Spleen (tissue), 11 donors: Measurements from ENCODE around the gene ENTR1. TPM values are rescaled to one million over a fixed set of nuclear protein-coding genes. Genes with fewer than 3 reads are reported as not detected.
A peak's percentile ranks its signal among the peaks of the same experiment; 100 is the strongest.

Experiments
- DNase-seq: peaks from one replicate; pipeline ENCODE4 v3.0.0-alpha.2; 2020
- H3K27ac ChIP-seq, 8 donors: fragments of 200-600 bp; sonication (generic) in 7 of 8; 1 replicate in 4 of 8; 2 replicates in 4 of 8; pipeline versions ENCODE4 v1.5.0 to v1.8.0; 2016 to 2021; ENCODE audit warnings: inconsistent platforms in 4 of 8, mild to moderate bottlenecking in 4 of 8, moderate library complexity in 1 of 8
- H3K27me3 ChIP-seq, 7 donors: fragments of 200-600 bp; sonication (generic) in 6 of 7; replicated peaks in 1 of 7; 1 replicate in 4 of 7; 2 replicates in 3 of 7; pipeline versions ENCODE4 v1.5.0 to v1.8.0; 2016 to 2021; ENCODE audit warnings: inconsistent platforms in 3 of 7, mild to moderate bottlenecking in 1 of 7
- H3K36me3 ChIP-seq, 6 donors: fragments of 200-600 bp; sonication (generic) in 5 of 6; 1 replicate in 4 of 6; 2 replicates in 2 of 6; pipeline versions ENCODE4 v1.5.0 to v1.8.0; 2016 to 2021; ENCODE audit warnings: inconsistent platforms in 2 of 6
- H3K4me1 ChIP-seq, 6 donors: fragments of 200-600 bp; sonication (generic) in 5 of 6; 1 replicate in 3 of 6; 2 replicates in 3 of 6; pipeline versions ENCODE4 v1.5.0 to v1.8.0; 2016 to 2021; ENCODE audit warnings: inconsistent platforms in 3 of 6
- H3K4me3 ChIP-seq, 8 donors: fragments of 200-600 bp; sonication (generic) in 7 of 8; 1 replicate in 4 of 8; 2 replicates in 4 of 8; pipeline versions ENCODE4 v1.5.0 to v1.8.0; 2016 to 2021; ENCODE audit warnings: inconsistent platforms in 4 of 8, mild to moderate bottlenecking in 4 of 8, moderate library complexity in 2 of 8
- H3K9me3 ChIP-seq, 8 donors: fragments of 200-600 bp; sonication (generic) in 7 of 8; 1 replicate in 4 of 8; 2 replicates in 4 of 8; pipeline versions ENCODE4 v1.5.0 to v1.8.0; 2016 to 2021; ENCODE audit warnings: inconsistent platforms in 4 of 8
- POLR2A ChIP-seq, 3 donors: fragments of 450-650 bp; IDR thresholded peaks; one replicate each; pipeline ENCODE4 v1.5.1; 2017; ENCODE audit warnings: antibody characterized with exemption in 3 of 3, mild to moderate bottlenecking in 1 of 3
- POLR2AphosphoS5 ChIP-seq, 3 donors: sonication (generic); formaldehyde crosslinking; IDR thresholded peaks; one replicate each; pipeline ENCODE4 v1.5.1; 2017; ENCODE audit warnings: antibody characterized with exemption in 3 of 3
- WGBS, 5 donors: extraction: QIAGEN DNeasy Blood & Tissue Kit in 3 of 5; methylation state at CpG; one replicate each; pipeline versions ENCODE4 v1.1.5 to v1.1.7; 2013 to 2018; 5-methylcytosine and 5-hydroxymethylcytosine counted together
- intact Hi-C: fragments of 100-400 bp; cut with DNase I; formaldehyde crosslinking; loops from one replicate; pipeline ENCODE4 v1.15.0; 2023; ENCODE audit warnings: low total_unique reads
- polyA plus RNA-seq, 3 donors: library from polyadenylated mRNA; stranded (reverse); fragments of 200-250 nt; gene quantifications; one replicate each; pipeline ENCODE4 v1.2.1, GENCODE V29; 2013
- total RNA-seq, 7 donors: library from RNA; depleted of rRNA in 3 of 7; stranded (reverse); fragments of >200 nt in 3 of 7; fragmentation: NEBNext Ultra II Directional in 4 of 7; extraction: Animal tissue kit (Norgen Biotek cat#: 25700) in 4 of 7; gene quantifications; one replicate each; pipeline versions ENCODE4 v1.1.0 to v1.2.1, GENCODE V29; 2016 to 2021
- TF ChIP-seq, protein P1 (sequence below), 11 experiments: fragments of 200-600 bp in 7 of 11; fragments of 450-650 bp in 4 of 11; sonication (generic) in 4 of 11; IDR thresholded peaks in 8 of 11; conservative IDR thresholded peaks in 3 of 11; 1 replicate in 7 of 11; 2 replicates in 4 of 11; pipeline versions ENCODE4 v1.4.0 to v1.8.0; 2016 to 2021; ENCODE audit warnings: antibody characterized with exemption in 11 of 11, inconsistent platforms in 4 of 11, mild to moderate bottlenecking in 1 of 11
- donor health status: healthy with polysubstance abuse.
- donor health status: DM: no; HTN: no; CAD: no; lungs with moderate emphysema.
- donor health status: DM: no; HTN: no; CAD: no.
- donor health status: Bipolar disorder and iron deficiency.
- donor health status: healthy.
- donor health status: DM: no; HTN: no; CAD: no.
- donor health status: DM: yes; HTN: yes; CAD: no.

ENTR1 gene
- total and polyA plus RNA-seq, 10 donors = 38.5 to 78.5 (median 61.0) TPM

DNA sequence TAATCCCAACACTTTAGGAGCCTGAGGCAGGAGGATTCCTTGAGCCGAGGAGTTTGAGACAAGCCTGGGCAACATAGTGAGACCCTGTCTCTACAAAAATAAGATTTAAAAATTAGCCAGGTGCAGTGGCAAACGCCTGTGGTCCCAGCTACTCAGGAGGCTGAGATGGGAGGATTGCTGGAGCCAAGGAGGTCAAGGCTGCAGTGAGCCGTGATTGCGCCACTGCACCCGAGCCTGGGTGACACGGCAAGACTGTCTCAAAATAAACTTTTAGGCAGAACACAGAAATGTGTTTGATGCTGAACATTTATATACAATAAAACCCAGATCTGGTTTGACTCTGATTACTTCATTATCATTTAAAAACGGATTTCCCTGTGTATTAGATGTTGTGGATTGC is 4.9 kb downstream of the ENTR1 start:
- intact Hi-C loops = no loop called here
- peaks cover 0 to 63% (median 37%) of the 10 kb centered on the region in 6 donors for H3K36me3 ChIP-seq
- peak overlapping the region in 4 of 8 donors; percentile 28 to 87 (median 74) for H3K27ac ChIP-seq
- H3K27me3 ChIP-seq = no peaks in the 10 kb centered on the region
- no peaks in the 10 kb centered on the region for H3K9me3 ChIP-seq
- DNase-seq = no peak
- H3K4me3 ChIP-seq = no peak overlapping the region
- TF ChIP-seq, protein P1, sequence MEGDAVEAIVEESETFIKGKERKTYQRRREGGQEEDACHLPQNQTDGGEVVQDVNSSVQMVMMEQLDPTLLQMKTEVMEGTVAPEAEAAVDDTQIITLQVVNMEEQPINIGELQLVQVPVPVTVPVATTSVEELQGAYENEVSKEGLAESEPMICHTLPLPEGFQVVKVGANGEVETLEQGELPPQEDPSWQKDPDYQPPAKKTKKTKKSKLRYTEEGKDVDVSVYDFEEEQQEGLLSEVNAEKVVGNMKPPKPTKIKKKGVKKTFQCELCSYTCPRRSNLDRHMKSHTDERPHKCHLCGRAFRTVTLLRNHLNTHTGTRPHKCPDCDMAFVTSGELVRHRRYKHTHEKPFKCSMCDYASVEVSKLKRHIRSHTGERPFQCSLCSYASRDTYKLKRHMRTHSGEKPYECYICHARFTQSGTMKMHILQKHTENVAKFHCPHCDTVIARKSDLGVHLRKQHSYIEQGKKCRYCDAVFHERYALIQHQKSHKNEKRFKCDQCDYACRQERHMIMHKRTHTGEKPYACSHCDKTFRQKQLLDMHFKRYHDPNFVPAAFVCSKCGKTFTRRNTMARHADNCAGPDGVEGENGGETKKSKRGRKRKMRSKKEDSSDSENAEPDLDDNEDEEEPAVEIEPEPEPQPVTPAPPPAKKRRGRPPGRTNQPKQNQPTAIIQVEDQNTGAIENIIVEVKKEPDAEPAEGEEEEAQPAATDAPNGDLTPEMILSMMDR (IDR thresholded peaks at IDR 0.05 in 8 of 11, conservative IDR thresholded peaks at IDR 0.05 in 3 of 11) = no peak
- TF ChIP-seq POLR2AphosphoS5 (IDR thresholded peaks at IDR 0.05) (no peak), POLR2A (IDR thresholded peaks at IDR 0.05) (no peak)
- H3K4me1 ChIP-seq = peaks cover 21 to 78% (median 47%) of the 10 kb centered on the region in 6 donors
- WGBS, 5 donors = 79 to 90% (median 83%) methylated on average over 7 of the region's 7 CpGs

DNA sequence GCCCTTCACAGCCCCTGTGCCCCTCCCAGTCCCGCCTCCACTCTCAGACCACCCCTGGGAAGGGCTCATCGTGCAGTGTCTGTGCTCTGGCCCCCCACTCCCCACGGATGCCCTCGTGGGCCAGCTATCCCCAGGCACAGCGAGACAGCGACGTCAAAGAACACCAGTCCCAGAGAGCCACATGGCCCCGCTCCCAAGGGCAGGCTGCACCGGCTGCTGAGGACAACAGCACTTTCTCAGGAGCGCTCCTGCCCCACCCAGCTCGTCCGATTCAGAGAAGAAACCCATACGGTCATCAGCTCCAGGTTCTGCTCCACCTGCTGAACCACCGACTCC is 5.6 kb downstream of the ENTR1 start:
- Histone ChIP-seq H3K27ac (peak overlapping the region; percentile 16 to 87 (median 70)), H3K27me3 (no peaks in the 10 kb centered on the region), H3K9me3 (no peaks in the 10 kb centered on the region), H3K4me1 (peaks cover 22 to 81% (median 49%) of the 10 kb centered on the region in 6 donors), H3K36me3 (peaks cover 0 to 63% (median 37%) of the 10 kb centered on the region in 6 donors), H3K4me3 (peak overlapping the region in 1 of 8 donors; percentile 18)
- DNase-seq = peak; percentile 75
- TF ChIP-seq POLR2AphosphoS5 (IDR thresholded peaks at IDR 0.05) (peak in 2 of 3 donors; percentile 27 to 42), POLR2A (IDR thresholded peaks at IDR 0.05) (no peak)
- TF ChIP-seq, protein P1 (IDR thresholded peaks at IDR 0.05 in 8 of 11, conservative IDR thresholded peaks at IDR 0.05 in 3 of 11) = no peak
- WGBS, 5 donors = 68 to 87% (median 84%) methylated on average over 14 of the region's 14 CpGs
- intact Hi-C loops = no loop called here

DNA sequence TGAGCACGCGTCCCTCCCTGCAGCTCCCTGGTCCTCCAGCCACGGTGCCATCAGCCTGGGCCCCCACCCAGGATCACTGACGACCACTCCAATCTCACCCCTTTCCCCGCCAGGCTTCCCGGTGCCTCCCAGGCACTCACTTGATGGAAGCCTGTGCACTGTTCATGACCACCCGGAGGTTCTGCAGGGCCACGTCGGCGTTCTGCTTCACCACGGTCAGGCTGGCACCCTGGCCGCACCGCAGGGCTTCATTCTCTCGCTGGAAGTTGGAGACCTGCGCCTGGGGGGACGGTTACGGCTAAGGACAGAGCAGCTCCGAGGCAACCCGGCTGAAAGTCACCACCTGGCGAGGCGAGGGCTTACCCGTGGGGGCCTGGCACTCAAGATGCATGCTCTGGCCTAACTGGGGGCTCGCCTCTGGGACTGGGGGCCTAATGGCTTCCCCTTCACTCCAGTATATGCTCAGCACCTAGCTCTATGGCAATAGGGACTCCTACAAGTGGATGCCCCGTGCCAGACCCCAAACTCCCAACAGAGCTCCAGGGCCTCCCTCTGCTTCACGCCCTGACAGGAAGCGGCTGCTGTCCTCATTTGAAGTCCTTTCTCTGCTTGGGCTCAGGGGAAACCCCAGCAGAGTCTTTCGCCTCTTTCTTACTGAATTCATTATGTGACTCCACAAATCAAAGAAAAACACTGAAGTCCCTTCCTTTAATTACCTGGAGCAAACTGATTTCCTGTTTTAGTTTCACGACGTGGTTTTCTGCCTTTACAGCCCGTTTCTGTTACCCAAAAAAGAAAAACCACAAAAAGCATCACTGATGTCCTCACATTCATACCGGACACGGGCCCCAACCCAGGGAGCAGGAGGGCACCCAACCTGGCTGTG is 6.3 kb downstream of the ENTR1 start:
- no peaks in the 10 kb centered on the region for H3K27me3 ChIP-seq
- H3K4me1 ChIP-seq = peaks cover 19 to 81% (median 49%) of the 10 kb centered on the region in 6 donors
- 67 to 72% (median 71%) methylated on average over 24 to 32 of the region's 32 CpGs for WGBS, 5 donors
- TF ChIP-seq POLR2A (IDR thresholded peaks at IDR 0.05) (no peak), POLR2AphosphoS5 (IDR thresholded peaks at IDR 0.05) (peak in 1 of 3 donors; percentile 61)
- intact Hi-C loops = no loop called here
- H3K9me3 ChIP-seq = no peaks in the 10 kb centered on the region
- H3K4me3 ChIP-seq = peak overlapping the region in 1 of 8 donors; percentile 41
- peak overlapping the region; percentile 16 to 87 (median 70) for H3K27ac ChIP-seq
- DNase-seq = peak; percentile 80
- peaks cover 0 to 63% (median 37%) of the 10 kb centered on the region in 6 donors for H3K36me3 ChIP-seq

DNA sequence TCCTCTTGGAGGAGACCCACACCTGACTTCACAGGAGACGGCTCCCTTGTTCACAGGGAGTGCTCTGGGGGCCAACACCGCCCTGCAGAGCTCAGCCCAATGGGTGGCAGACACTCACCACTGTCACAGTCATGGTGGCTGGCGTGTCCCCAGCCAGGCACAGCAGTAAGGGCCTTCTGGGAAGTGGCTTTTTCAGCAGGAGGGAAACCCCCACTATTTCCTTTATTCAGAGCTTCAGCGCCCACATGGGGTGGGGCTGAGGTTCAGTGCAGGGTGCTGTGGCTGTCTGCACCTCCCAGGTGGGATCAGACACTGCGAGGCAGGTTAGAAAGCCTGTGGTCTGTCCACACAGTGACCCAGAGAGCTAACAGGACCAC is 6.9 kb downstream of the ENTR1 start:
- peaks cover 0 to 63% (median 37%) of the 10 kb centered on the region in 6 donors for H3K36me3 ChIP-seq

More for the DNA sequence above, 6.9 kb downstream of the ENTR1 start:
- 37 to 74% (median 55%) methylated on average over 5 of the region's 5 CpGs for WGBS, 5 donors
- Histone ChIP-seq H3K4me3 (peak overlapping the region in 1 of 8 donors; percentile 41), H3K4me1 (peaks cover 25 to 81% (median 49%) of the 10 kb centered on the region in 6 donors), H3K27me3 (no peaks in the 10 kb centered on the region), H3K27ac (peak overlapping the region in 7 of 8 donors; percentile 16 to 87 (median 72)), H3K9me3 (no peaks in the 10 kb centered on the region)
- peak; percentile 86 for DNase-seq
- TF ChIP-seq POLR2AphosphoS5 (IDR thresholded peaks at IDR 0.05) (peak in 1 of 3 donors; percentile 53), POLR2A (IDR thresholded peaks at IDR 0.05) (no peak)
- TF ChIP-seq, protein P1 (IDR thresholded peaks at IDR 0.05 in 8 of 11, conservative IDR thresholded peaks at IDR 0.05 in 3 of 11) = no peak
- intact Hi-C loops = no loop called here
